ENCODE measurements around the gene A4GALT.
"Not testable (repeated sequence)": the region's sequence is repeated elsewhere in the genome, so short reads cannot be mapped to it uniquely, and the experiment has no call there.

Gene A4GALT

DNA sequence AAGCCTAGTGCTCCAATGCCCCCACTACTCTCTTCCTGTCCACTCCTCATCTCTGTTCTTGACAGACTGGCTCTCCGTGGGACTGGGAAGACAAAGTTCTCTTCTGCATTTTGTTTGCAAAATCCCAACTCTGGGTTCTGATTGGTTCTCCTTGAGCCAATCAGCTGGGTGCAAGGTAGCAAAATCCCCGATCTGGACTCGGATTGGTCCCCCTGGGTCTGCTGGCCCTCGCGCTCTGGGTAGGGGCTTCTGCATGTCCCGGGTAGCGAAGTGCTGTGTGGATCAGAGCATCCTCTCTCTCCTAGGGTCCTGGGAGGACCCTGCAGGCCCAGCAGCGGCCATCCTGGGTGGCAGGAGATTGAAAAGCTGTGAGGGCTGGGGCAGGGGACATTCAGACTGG, 22.3 kb upstream of the A4GALT start:
- no peak for DNase-seq (ENCODE audit: low read depth)

DNA sequence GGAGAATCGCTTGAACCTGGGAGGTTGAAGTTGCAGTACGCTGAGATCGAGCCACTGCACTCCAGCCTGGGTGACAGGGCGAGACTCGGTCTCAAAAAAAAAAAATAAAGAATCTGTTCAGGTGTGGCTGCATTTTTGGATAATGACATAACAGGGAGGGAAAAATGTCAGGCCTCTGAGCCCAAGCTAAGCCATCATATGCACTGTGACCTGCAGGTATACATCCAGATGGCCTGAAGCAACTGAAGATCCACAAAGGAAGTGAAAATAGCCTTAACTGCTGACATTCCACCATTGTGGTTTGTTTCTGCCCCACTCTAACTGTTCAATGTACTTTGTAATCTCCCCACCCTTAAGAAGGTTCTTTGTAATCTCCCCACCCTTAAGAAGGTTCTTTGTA, 19.6 kb upstream of the A4GALT start:
- not testable (repeated sequence) for DNase-seq (ENCODE audit: low read depth)

- no peak for DNase-seq (ENCODE audit: low read depth)
Measured at GRCh38 chr22:42734406-42734805, 13.7 kb upstream of the A4GALT start.

- DNase-seq (ENCODE audit: low read depth): not testable (repeated sequence)
Measured at GRCh38 chr22:42733394-42733793, 12.7 kb upstream of the A4GALT start.

- DNase-seq (ENCODE audit: low read depth): no peak
Measured at GRCh38 chr22:42732081-42732480, 11.4 kb upstream of the A4GALT start.

DNA sequence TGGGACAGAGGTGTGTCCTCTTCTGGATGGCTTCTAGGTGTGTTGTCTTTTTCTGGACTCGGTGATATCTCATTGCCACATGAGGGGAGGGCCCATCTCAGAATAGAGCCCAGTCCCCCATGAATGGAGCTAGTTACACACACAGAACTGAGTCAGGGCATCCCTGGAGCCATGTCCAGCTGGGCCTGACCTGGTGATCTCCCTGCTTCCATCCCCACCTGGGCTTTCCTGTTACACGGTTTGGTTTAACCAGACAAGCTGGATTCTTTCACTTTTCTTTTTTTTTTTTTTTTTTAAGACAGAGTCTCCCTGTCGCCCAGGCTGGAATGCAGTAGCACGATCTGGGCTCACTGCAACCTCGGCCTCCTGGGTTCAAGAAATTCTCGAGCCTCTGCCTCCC, 6.1 kb upstream of the A4GALT start:
- no peak for DNase-seq (ENCODE audit: low read depth)

DNA sequence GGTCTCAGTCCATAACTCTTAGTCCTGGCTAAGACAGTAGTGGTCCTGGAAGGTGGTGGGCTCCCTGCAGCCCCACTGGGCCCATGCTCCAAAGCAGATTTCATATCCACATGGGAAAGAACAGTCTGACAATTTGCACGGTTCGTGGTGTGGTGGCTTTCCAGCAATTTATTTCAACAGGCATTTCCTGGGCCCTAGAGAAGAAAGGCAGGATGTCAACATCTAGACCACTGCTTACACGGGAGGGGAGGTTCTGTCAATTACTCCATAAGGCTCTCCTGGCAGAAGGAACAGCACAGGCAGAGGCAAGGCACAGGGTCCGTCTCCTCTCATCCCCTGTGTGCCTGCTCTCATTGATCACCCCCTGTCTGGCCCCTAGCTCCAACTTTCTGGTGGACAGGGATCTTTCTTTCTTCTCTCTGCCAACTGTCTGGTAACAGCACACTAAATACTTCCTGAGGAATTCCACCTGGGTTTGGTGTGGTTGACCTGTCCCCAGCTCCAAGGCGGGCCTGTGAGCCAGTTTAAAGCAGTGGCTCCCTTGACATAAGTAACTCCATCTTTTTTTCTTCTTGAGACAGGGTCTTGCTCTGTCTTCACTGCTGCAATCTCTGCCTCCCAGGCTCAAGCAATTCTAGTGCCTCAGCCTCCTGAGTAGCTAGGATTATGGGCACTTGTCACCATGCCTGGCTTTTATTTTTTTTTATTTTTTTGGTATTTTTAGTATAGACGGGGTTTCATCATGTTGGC, 5.1 kb upstream of the A4GALT start:
- DNase-seq (ENCODE audit: low read depth): no peak

DNA sequence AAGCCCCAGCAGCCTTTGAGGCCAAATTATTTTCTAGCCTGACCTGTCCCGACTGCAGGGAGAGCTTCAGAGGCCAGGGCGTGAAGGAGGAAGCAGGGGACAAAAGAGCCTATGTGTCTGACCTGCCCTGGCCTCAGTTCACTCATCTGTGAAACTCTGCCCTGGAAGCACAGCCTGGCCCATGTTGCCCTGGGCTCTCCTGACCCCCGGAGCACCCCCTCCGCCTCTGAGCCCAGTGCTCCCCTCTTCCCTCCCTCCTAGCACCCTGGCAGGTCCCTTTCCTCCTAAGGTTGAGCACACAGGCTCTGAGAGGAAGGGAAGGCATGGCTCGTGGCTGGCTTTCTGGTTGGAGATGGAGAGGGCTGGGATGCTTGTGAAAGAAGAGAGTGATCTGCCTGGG, 3.4 kb upstream of the A4GALT start:
- no peak for DNase-seq (ENCODE audit: low read depth)

GRCh38 chr22:42721045-42721434, 370 bp upstream of the A4GALT start:
- DNase-seq (ENCODE audit: low read depth): no peak

DNA sequence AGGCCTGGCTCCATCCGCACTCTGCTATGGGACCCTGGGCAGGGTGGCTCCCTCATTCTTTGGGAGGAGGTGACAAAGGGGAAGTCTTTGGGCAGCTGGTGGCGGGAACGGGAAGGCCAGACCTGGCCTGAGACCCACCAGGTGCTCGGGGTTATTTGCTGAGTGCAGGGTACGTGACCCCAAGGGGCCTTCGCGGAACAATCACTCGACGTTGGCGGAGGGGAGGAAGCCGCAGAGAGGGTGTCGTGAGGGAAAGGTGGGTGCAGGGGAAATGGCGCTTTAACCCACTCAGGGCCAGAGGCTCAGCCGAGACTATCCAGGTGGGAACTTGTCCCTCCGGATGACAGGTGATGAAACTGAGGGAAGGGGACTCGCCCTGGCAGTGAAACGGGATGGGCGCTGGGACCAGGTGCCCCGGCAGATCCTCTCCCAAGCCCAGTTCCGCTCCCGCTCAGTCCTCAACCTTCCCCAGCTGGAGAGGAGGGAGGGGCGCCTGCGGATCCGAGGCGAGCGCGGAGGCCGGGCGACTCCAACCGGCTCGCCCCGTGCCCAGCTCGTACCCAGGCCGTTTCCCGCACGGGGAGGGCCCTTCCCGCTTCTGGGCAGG, 911 bp downstream of the A4GALT start:
- no peak for DNase-seq (ENCODE audit: low read depth)

DNA sequence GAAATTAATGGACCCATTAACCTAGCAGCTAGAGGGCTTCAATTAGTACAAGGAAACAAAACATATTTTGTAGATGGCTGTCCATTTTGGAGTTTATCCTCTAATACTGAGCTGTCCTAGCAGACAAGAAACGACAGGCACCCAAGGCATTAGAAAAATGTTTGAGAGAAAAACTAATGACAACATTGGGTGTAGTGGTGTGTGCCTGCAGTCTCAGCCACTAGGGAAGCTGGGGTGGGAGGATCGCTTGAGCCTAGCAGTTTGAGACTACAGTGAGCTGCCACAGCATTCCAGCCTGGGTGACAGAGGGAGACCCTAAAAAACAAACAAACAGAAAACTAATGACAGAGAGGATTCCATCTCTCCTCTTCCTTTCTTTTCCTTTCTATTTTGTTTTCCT, 1.5 kb downstream of the A4GALT start:
- DNase-seq (ENCODE audit: low read depth): no peak

GRCh38 chr22:42717197-42717928, 3.3 kb downstream of the A4GALT start:
- DNase-seq (ENCODE audit: low read depth): no peak

GRCh38 chr22:42716649-42717127, 4.0 kb downstream of the A4GALT start:
- DNase-seq (ENCODE audit: low read depth): no peak

DNA sequence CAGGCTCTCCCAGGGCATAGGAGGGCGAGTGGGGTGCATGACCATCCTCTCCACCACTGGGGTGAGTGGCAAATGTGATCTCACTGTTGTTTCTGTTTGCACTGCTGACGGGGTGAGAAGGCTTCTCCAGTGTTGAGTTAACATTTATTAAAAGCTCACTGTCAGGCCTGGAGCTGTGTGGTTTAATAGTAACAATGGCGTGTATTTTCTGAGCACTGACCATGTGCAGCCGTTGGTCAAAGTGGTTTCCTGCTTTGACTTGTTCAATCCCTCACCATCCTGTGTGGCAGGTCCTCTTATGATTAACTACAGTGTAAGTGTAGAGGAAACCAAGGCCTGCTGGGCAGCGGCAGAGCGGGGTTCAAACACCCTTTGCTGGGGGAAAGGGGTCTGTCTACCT, 4.4 kb downstream of the A4GALT start:
- no peak for DNase-seq (ENCODE audit: low read depth)

DNA sequence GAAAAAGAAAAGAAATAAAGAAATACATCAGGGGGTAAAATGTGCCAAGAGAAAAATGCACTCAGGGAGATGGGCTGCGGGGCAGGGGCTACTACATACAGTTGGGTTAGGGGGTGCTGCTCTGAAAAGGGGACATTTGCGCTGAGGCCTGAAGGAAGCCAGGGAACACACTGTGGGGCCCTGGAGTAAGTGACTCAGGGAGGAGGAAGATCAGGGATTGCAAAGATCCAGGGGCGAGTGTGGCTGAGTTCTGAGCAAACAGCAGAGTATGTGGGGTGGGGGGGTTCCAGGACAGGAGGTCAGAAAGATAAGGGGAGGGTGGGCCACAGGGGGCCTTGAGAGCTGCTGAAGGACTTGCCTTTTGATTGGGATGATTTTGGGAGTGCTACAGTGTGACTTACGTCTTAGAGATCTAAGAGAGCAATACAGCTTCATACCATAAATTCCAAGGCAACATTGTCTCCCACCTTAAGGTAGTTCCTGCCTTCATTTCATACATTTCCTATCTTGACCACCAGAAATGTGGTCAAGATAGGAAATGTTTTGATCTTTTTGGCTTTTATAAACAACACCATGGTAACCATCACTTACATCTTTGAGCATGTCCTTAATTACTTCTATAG, 5.8 kb downstream of the A4GALT start:
- DNase-seq (ENCODE audit: low read depth): no peak

DNA sequence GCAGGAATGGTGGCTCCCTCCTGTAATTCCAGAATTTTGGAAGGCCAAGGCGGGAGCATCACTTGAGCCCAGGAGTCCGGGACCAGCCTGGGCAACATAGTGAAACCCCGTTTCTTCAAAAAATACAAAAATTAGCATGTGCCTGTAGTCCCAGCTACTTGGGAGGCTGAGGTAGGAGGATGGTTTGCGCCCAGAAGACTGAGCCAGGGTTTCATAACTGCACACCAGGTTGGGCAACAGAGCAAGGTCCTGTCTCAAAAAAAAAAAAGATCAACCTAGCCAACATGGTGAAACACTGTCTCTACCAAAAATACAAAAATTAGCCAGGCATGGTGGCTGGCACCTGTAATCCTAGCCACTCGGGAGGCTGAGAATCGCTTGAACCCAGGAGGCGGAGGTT, 6.4 kb downstream of the A4GALT start:
- DNase-seq (ENCODE audit: low read depth): no peak

GRCh38 chr22:42711895-42712837, 8.5 kb downstream of the A4GALT start:
- DNase-seq (ENCODE audit: low read depth): no peak

GRCh38 chr22:42711281-42711731, 9.4 kb downstream of the A4GALT start:
- no peak for DNase-seq (ENCODE audit: low read depth)

DNA sequence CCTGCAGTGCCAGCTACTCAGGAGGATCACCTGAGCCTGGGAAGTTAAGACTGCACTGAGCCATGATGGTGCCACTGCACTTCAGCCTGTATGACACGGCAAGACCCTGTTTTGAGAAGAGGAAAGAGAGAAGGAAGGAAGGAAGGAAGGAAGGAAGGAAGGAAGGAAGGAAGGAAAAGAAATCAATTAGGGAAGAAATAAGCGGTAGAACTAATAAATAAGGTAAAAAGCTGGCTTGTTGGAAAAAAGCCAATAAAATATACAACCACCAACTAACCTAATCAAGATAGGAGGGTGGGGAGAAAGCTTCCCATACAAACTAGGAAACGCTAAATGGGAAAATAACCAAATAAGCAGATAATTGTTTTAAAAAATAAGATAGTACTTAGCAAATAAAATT, 12.3 kb downstream of the A4GALT start:
- no peak for DNase-seq (ENCODE audit: low read depth)

DNA sequence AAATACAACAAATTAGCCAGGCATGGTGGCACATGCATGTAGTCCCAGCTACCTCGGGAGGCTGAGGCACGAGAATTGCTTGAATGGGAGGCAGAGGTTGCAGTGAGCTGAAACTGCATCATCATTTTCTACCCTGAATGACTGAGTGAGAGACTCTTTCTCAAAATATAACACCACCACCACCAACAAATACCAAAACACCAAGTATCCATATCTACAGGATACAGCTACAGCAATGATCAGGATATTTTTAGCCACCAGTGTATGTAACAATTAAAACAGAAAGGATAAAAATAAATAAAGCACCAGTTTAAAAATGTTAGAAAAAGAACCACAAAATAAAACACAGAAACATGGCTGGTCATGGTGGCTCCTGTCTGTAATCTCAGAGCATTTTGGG, 13.2 kb downstream of the A4GALT start:
- DNase-seq (ENCODE audit: low read depth): no peak

DNA sequence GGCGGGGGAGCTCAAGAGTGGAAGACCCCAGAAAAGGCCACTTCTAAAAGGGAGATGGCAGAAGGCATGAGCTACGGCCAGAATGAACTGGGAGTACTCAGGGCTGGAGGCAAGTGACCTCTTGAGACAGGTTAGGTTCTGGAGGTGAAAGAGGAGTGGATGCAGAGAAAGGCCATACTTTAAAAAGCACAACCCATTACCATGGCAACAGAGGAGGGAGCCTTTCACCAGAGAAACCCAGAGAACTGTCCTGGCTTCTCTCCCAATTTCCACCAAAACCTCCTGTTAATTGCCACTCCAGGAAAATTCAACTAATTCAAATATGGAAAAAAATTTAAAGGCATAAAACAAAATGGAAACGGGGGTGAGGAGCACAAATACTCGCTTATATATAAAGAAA, 15.8 kb downstream of the A4GALT start:
- DNase-seq (ENCODE audit: low read depth): no peak

- DNase-seq (ENCODE audit: low read depth): no peak
Measured at GRCh38 chr22:42702675-42703074, 18.0 kb downstream of the A4GALT start.
